HG03108 (cell line): ENCODE measurements around the gene OBP2B.

Source experiments
- ATAC-seq: cut with Tn5 transposase; IDR thresholded peaks from one replicate; pipeline ENCODE4 v1.9.1; 2021; ENCODE audit warnings: moderate library complexity; ENCODE audit not compliant: unreplicated experiment

Gene OBP2B

GRCh38 chr9:133202688-133203453 is 6.2 kb downstream of the OBP2B start:
- ATAC-seq: no peak

GRCh38 chr9:133202145-133202513 is 6.9 kb downstream of the OBP2B start:
- no peak for ATAC-seq

DNA sequence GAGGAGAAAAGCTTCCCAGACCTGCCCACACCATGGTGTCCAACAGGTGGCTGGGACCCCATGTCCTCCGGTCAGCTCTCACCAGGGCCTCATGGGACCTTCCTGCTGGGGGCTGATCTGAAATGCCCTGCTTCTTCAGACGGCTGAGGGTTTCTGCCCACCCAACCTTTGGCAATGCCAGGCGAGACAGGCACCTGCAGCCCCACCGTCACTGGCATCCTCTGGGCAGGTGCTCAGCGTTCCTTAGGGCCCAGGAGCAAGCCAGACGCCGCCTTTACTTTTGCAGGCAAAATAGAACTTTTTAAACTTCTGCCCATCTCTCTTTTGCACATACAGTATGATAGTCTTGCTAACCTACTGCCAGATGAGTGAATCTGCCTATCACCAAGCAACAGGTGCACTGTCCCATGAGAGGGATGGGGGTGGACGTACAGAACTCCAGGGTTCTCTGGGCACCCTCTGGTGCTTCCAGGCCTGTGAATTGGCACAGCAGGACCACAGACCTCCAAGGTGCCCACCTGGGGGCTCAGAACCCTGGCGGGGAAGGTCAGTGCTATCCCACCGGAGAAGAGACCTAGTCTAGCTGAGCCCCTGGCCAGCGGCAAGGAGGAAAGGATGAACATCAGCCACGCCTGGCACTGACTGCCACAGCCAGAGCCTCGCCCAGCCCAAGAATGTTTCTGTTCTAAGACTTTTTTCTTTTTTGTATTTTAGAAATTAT is 7.5 kb downstream of the OBP2B start:
- no peak for ATAC-seq

DNA sequence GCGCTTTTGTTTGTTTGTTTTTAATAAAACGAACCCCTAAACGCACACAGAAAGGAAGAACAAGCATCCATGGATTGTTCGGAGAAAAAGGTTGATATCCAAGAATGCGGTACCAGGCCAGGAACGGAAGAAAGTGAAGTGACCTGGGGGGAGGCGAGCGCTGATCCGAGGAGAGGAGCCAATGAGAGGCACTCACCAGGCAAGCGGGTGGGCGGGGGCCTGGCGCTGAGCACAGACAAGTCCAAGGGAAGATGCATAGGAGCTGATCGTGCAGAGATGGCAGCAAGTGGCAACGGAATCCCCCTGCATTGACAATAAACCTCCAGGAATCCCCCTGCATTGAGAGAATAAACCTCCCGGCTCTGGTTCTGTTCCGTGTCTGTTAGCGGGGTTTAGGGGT is 8.4 kb downstream of the OBP2B start:
- ATAC-seq: no peak

- no peak for ATAC-seq
These were observed 9.3 kb downstream of the OBP2B start for GRCh38 chr9:133199648-133200321.

GRCh38 chr9:133195029-133195428 is 14.0 kb downstream of the OBP2B start:
- no peak for ATAC-seq

DNA sequence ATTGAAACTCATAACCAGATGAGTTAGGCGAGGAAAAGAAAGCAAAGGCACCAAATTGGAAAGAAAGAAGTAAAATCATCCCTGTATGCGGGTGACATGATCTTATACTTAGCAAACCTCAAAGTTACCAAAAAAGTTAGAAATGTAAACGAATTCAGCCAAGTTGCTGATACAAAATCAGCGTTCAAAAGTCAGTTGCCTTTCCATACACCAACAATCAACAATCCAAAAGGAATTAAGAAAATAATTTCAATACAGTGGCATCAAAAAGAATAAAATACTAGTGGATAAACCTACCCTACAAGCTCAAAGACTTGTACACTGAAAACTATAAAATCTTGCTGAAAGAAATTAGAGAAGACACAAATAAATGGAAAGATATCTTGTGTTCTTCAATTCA is 14.5 kb downstream of the OBP2B start:
- ATAC-seq: no peak

- ATAC-seq: no peak
These were observed 17.1 kb downstream of the OBP2B start for GRCh38 chr9:133191989-133192388.

DNA sequence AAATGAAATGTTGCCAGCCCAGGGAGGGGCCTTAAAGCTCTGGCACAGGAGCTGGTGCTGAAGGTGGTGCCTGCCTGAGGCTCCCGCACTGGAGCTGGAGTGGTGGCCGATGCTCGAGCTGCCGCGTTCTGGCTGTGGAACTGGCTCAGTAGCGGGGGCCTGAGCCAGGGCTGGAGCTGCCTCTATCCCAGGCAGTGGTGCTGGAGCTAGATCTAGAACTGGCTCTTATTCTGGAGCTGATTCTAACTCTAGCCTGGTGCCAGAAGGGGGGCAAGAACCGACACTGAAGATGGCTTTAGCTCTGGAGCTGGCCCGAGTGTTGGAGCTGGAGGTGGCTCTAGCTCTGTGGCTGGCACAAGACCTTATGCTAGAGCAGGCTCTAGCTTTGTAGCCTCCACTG is 19.2 kb downstream of the OBP2B start:
- no peak for ATAC-seq

GRCh38 chr9:133188843-133189180 is 20.2 kb downstream of the OBP2B start:
- no peak for ATAC-seq

DNA sequence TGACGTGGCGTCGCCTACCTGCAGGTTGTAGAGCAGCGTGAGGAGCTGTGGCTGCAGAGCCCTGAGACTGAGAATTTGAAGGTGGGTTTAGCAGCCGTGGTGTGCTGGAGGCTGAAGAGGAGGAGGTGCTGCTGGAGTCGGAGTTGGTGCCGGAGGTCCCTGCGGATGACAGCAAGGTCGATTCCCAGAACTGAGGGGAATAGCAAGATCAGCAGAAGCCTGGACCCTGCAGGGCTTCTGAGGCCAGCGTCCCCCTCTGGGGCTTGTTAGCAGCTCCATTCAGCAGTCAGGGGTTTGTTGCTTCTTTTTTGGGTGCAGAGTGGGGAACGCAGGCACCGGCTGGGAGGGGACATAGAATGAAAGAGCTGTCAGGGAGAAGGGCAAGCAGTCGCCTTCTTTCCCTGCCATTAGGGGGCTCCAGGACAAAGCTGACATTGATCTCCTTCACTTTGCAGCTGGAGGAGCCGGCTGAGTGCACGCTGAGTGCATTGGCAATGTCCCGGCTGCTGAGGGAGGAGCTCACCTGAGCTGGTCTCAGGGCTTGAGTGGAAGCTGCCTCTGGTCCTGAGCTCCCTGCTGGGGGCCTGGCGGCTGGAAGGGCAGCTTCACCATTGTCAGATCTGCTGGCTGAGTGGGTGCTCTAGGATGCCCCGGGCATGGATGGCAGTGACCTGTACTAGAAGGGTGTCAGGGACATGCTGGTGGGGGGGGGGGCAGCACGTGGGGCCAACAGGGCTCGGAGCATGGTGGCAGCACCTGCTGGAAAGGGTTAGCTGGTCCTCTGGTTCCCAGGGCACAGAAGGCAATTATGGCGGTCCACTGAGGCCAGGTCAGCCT is 20.8 kb downstream of the OBP2B start:
- ATAC-seq: no peak

GRCh38 chr9:133187561-133188005 is 21.5 kb downstream of the OBP2B start:
- no peak for ATAC-seq

DNA sequence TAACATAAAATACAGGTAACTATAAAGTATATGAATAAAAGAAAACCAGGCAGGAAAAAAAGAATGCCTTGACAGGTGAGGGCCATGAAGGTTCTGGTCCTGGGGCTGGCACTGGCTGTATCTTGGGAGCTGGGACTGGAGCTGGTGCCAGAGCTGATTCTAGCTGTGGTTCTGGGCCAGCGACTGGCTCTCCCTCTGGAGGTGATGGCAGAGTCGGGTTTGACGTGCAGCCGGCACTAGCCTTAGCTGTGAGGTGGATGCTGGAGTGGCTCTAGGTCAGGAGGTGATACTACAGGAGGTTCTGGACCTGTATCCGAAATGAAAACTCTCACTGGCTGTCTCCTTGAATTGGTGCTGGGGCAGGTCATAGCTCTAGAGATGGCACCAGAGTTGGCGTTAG is 22.3 kb downstream of the OBP2B start:
- ATAC-seq: no peak

DNA sequence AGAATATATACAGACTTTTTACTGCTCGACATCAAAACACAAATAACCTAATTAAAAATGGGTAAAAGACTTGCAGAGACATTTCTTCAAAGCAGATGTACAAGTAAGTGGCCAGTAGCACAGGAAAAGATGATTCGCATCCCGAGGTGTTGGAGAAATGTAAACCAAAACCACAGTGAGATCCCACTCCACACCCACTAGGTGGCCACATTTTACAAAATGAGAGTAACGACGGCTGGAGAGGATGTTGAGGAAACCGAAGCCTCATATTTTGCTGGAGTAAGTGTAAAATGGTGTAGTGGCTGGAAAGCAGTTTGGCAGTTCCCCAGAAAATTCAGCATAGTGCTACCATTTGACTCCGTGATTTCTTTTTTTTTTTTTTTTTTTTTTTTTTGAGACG is 24.1 kb downstream of the OBP2B start:
- ATAC-seq: no peak

DNA sequence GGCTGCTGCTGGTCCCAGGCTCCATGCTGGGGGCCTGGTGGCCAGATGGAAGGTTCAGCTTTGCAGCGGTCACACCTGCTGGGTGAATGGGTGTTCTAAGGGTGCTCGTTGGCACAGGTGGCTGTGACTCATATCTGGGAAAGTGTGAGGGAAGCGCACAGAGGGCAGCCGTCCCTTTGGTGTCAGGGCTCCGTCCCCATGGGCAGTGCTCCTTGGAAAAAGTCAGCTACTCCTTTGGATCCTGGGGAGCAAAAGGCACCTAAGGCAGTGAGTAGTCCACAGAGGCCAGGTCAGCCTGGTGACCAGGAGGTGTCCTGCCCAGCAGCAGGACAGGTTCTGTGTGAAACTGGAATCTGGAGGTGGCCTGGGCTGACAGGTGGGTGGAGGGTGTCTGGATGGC is 26.9 kb downstream of the OBP2B start:
- no peak for ATAC-seq

DNA sequence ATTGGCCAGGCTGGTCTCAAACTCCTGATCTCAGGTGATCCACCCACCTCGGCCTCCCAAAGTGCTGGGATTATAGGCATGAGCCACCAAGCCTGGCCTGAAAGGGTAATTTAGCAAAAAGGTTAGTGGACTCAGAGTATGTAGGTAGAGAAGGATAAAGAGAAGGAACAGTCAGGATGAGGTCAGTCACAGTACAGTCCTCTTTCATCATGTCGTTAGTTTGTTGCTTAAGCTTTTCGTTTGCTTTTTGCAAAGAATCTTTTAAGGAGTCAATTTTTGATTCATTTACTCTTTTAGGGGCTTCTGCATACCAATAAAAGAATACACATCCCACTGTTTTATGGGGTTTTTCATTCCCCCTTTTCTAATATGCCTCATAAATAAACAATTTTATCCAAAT is 27.5 kb downstream of the OBP2B start:
- ATAC-seq: no peak

- no peak for ATAC-seq
These were observed 28.1 kb downstream of the OBP2B start for GRCh38 chr9:133180953-133181352.

- no peak for ATAC-seq
These were observed 36.0 kb downstream of the OBP2B start for GRCh38 chr9:133173056-133173455.

DNA sequence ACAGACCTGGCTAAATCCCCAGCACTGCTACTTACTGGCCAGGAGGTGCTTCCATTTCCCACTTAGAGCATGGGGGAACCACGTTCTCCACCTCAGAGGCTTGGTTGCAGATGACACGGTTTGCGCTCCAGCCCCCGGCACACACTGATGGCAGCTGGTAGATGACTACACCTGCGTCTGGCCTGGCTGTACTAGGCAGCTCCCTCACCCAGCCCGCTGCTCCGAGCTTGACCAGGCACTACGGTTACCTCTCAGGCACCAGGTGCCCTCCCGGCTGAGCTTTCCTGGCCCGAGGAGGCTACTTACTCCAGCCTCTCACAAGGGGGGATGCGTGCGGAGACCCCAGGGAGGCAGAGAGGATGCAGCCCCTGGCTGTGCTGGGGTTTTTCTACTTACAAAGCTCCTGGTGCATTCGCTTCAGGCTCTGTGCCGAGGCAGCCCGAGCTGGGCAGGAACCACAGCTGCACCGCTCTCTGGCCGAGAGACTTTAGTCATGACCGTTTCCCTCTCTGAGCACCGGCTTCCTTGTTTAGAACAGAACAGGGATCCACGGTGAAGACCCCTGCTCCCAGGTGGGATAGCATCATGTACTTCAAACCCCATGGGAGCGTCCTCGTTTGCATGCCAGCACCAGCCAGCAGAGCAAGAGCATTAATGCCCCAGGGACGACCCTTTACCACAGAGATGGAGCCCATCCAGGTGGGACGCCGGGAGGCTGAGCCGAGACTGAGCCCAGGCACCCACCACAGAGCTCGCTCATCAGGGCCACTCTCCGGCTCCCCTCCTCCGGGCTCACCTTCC is 37.7 kb downstream of the OBP2B start:
- ATAC-seq: no peak

DNA sequence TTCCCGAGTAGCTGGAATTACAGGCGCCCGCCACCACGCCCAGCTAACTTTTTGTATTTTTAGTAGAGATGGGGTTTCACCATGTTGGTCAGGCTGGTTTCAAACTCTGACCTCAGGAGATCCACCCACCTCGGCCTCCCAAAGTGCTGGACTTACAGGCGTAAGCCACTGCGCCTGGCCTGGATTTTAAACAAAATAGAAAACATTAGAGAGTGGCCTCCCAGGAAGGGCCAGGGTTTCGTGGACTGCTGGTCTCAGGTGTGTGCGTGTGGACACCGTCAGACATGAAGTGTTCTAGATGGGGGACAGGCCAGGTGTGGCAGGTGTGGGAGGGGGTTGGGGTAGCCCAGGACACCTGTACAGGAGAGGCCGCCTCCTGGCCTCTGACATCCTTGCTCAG is 38.3 kb downstream of the OBP2B start:
- ATAC-seq: no peak
